ENCODE data around the gene ZNF804A.

DNA sequence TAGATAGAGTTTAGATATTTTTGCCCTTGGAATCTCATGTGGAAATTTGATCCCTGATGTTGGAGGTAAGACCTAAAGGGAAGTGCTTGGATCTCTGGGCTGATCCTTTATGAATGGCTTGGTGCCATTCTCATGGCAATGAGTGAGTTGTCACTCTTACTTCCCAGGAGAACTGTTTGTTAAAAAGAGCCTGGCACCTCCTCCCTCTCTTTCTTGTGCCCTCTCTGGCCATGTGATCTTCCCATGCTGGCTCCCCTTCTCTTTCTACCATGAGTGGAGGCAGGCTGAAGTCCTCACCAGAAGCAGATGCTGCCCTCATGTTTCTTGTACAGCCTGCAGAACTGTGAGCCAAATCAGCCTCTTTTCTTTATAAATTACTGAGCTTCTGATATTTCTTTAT is 276.9 kb downstream of the ZNF804A start:
- TF ChIP-seq, protein P1, sequence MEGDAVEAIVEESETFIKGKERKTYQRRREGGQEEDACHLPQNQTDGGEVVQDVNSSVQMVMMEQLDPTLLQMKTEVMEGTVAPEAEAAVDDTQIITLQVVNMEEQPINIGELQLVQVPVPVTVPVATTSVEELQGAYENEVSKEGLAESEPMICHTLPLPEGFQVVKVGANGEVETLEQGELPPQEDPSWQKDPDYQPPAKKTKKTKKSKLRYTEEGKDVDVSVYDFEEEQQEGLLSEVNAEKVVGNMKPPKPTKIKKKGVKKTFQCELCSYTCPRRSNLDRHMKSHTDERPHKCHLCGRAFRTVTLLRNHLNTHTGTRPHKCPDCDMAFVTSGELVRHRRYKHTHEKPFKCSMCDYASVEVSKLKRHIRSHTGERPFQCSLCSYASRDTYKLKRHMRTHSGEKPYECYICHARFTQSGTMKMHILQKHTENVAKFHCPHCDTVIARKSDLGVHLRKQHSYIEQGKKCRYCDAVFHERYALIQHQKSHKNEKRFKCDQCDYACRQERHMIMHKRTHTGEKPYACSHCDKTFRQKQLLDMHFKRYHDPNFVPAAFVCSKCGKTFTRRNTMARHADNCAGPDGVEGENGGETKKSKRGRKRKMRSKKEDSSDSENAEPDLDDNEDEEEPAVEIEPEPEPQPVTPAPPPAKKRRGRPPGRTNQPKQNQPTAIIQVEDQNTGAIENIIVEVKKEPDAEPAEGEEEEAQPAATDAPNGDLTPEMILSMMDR (IDR thresholded peaks at IDR 0.05) = no peak
- TF ChIP-seq POLR2A (IDR thresholded peaks at IDR 0.05) = no peak

Data from uterus (tissue), 2 donors.